ENCODE measurements around the gene ATP1B3.
"Not testable (repeated sequence)": the region's sequence is repeated elsewhere in the genome, so short reads cannot be mapped to it uniquely, and the experiment has no call there.

The ATP1B3 gene

GRCh38 chr3:141909408-141909807, 33.0 kb downstream of the ATP1B3 start:
- DNase-seq (ENCODE audit: low read depth), result no peak

- DNase-seq (ENCODE audit: low read depth), result not testable (repeated sequence)
Observed at GRCh38 chr3:141909986-141910385, 33.5 kb downstream of the ATP1B3 start.

GRCh38 chr3:141913150-141913811, 36.8 kb downstream of the ATP1B3 start:
- peak; percentile 53 for DNase-seq (ENCODE audit: low read depth)

GRCh38 chr3:141914311-141914710, 37.9 kb downstream of the ATP1B3 start:
- DNase-seq (ENCODE audit: low read depth), result no peak

- DNase-seq (ENCODE audit: low read depth), result no peak
Observed at GRCh38 chr3:141915016-141915415, 38.6 kb downstream of the ATP1B3 start.

GRCh38 chr3:141915766-141916165, 39.3 kb downstream of the ATP1B3 start:
- DNase-seq (ENCODE audit: low read depth), result no peak

GRCh38 chr3:141920701-141921100, 44.3 kb downstream of the ATP1B3 start:
- no peak for DNase-seq (ENCODE audit: low read depth)

GRCh38 chr3:141921316-141921715, 44.9 kb downstream of the ATP1B3 start:
- DNase-seq (ENCODE audit: low read depth), result no peak

GRCh38 chr3:141925677-141926076, 49.2 kb downstream of the ATP1B3 start:
- not testable (repeated sequence) for DNase-seq (ENCODE audit: low read depth)

- no peak for DNase-seq (ENCODE audit: low read depth)
Observed at GRCh38 chr3:141926929-141927328, 50.5 kb downstream of the ATP1B3 start.

GRCh38 chr3:141928631-141929270, 52.3 kb downstream of the ATP1B3 start:
- DNase-seq (ENCODE audit: low read depth), result no peak

- no peak for DNase-seq (ENCODE audit: low read depth)
Observed at GRCh38 chr3:141929341-141929995, 53.0 kb downstream of the ATP1B3 start.

- no peak for DNase-seq (ENCODE audit: low read depth)
Observed at GRCh38 chr3:141930801-141931200, 54.4 kb downstream of the ATP1B3 start.

- no peak for DNase-seq (ENCODE audit: low read depth)
Observed at GRCh38 chr3:141933421-141934300, 57.2 kb downstream of the ATP1B3 start.

GRCh38 chr3:141934354-141934753, 57.9 kb downstream of the ATP1B3 start:
- no peak for DNase-seq (ENCODE audit: low read depth)

GRCh38 chr3:141938011-141938500, 61.6 kb downstream of the ATP1B3 start:
- DNase-seq (ENCODE audit: low read depth), result no peak

- DNase-seq (ENCODE audit: low read depth), result no peak
Observed at GRCh38 chr3:141939759-141940158, 63.3 kb downstream of the ATP1B3 start.

- peak; percentile 50 for DNase-seq (ENCODE audit: low read depth)
Observed at GRCh38 chr3:141940194-141940776, 63.8 kb downstream of the ATP1B3 start.

GRCh38 chr3:141941093-141941492, 64.7 kb downstream of the ATP1B3 start:
- no peak for DNase-seq (ENCODE audit: low read depth)

GRCh38 chr3:141942006-141942405, 65.6 kb downstream of the ATP1B3 start:
- DNase-seq (ENCODE audit: low read depth), result no peak

- DNase-seq (ENCODE audit: low read depth), result no peak
Observed at GRCh38 chr3:141945726-141946485, 69.5 kb downstream of the ATP1B3 start.

Measured in fibroblast of the conjunctiva (primary cell).